DOHH2 (cell line): ENCODE measurements around the gene OR6Y1.
A peak's percentile ranks its signal among the peaks of the same experiment; 100 is the strongest.

Source experiments
- CTCF ChIP-seq: fragments of 200-600 bp; sonication (generic); IDR thresholded peaks from one replicate; pipeline ENCODE4 v1.5.1; 2014; ENCODE audit warnings: antibody characterized with exemption, mild to moderate bottlenecking, low read depth, low read length; ENCODE audit not compliant: poor library complexity, severe bottlenecking
- EZH2phosphoT487 ChIP-seq: fragments of 200-600 bp; sonication (generic); IDR thresholded peaks from 2 replicates; pipeline ENCODE4 v1.6.1; 2017; ENCODE audit warnings: borderline replicate concordance, mild to moderate bottlenecking, antibody characterized with exemption, low read length, moderate library complexity, mixed read lengths

DNA sequence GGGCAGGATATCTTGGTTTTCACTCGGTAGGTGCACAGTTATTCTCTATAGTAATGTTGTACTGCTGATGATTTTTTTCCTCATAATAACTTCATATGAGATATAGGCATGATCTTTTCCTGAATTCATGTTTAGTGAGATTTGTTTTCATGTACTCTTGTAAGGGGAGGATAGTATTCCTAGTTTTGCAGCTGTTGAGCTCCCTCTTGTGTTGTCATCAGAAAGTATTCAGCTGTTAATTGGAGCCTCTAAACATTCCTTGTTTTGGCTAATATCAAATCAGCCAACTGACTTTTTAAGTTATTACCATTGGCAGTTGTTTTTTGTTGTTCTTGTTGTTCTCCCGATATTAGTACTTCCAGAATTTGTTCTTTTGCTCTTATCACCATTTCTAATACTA is 57.8 kb downstream of the OR6Y1 start:
- peak; percentile 46 for TF ChIP-seq CTCF
- no peak for TF ChIP-seq EZH2phosphoT487
